HepG2 (cell line): ENCODE results near the gene PHF2. TPM values are rescaled to one million over a fixed set of nuclear protein-coding genes. Genes with fewer than 3 reads are reported as not detected.

ENCODE experiments used
- CHD2 ChIP-seq: IDR thresholded peaks from 2 replicates; pipeline ENCODE4 v1.6.1; 2011; ENCODE audit warnings: low read depth, low read length, improper control_type of control experiment
- DBP ChIP-seq: sonication (generic); formaldehyde crosslinking; IDR thresholded peaks from 2 replicates; pipeline ENCODE4 v1.4.0; 2020; ENCODE audit warnings: missing genetic modification reagents; ENCODE audit errors: not compliant biosample characterization
- MBD4 ChIP-seq: IDR thresholded peaks from 2 replicates; pipeline ENCODE4 v1.6.1; 2012; ENCODE audit warnings: low read length, inconsistent platforms, borderline replicate concordance
- PITX1 ChIP-seq: sonication (generic); formaldehyde crosslinking; IDR thresholded peaks from 2 replicates; pipeline ENCODE4 v1.5.1; 2020; ENCODE audit warnings: mild to moderate bottlenecking, missing genetic modification reagents
- SP1 ChIP-seq, 2 experiments: fragments of 450-650 bp in 1 of 2; sonication (generic) in 1 of 2; formaldehyde crosslinking in 1 of 2; IDR thresholded peaks; 2 replicates each; pipeline versions ENCODE4 v1.4.0 to v1.6.1; 2016 to 2020; ENCODE audit warnings: missing genetic modification reagents in 1 of 2
- TIGD3 ChIP-seq: sonication (generic); formaldehyde crosslinking; IDR thresholded peaks from 2 replicates; pipeline ENCODE4 v1.5.1; 2020; ENCODE audit warnings: mild to moderate bottlenecking, missing genetic modification reagents, borderline replicate concordance
- ZBTB40 ChIP-seq, 2 experiments: fragments of 450-650 bp in 1 of 2; sonication (generic) in 1 of 2; formaldehyde crosslinking in 1 of 2; IDR thresholded peaks; 2 replicates each; pipeline versions ENCODE4 v1.6.1 to v1.8.0; 2016 to 2022; ENCODE audit warnings: antibody characterized with exemption in 1 of 2, mild to moderate bottlenecking in 1 of 2, missing genetic modification reagents in 1 of 2
- ZNF225 ChIP-seq: sonication (generic); formaldehyde crosslinking; IDR thresholded peaks from 2 replicates; pipeline ENCODE4 v1.4.0; 2020; ENCODE audit warnings: mild to moderate bottlenecking, missing genetic modification reagents
- ZNF577 ChIP-seq: sonication (generic); formaldehyde crosslinking; IDR thresholded peaks from 2 replicates; pipeline ENCODE4 v1.4.0; 2020; ENCODE audit warnings: mild to moderate bottlenecking, low read depth, missing genetic modification reagents, borderline replicate concordance
- polyA plus RNA-seq, 8 experiments: library from polyadenylated mRNA; depleted of rRNA in 3 of 8; stranded (reverse) in 7 of 8; unstranded in 1 of 8; fragments of >200 nt; fragmentation: Illumina TruSeq in 4 of 8; extraction: Trizol in 4 of 8; gene quantifications; 2 replicates each; pipeline versions ENCODE4 v1.2.1 to v1.2.3, GENCODE V29; 2011 to 2016; ENCODE audit warnings: low read depth in 4 of 8, missing spikeins in 1 of 8, mixed read lengths in 1 of 8; ENCODE audit not compliant: insufficient read depth in 1 of 8
- total RNA-seq, 5 experiments: library from RNA; depleted of rRNA; stranded (reverse); fragments of >200 nt; fragmentation: Illumina TruSeq; extraction: Trizol; gene quantifications; 2 replicates each; pipeline ENCODE4 v1.2.3, GENCODE V29; 2016; ENCODE audit warnings: low read depth in 1 of 5

The PHF2 gene
- total and polyA plus RNA-seq, 2 of the 13 experiments (the other 11 are each of a cell fraction or from before 2014, with no cell fraction given): 6.6 to 9.1 TPM

GRCh38 chr9:93633492-93634221 lies 57.3 kb downstream of the PHF2 start (continued):
- no peak for TF ChIP-seq ZNF225 (CRISPR knock-in tag)
- no peak for TF ChIP-seq MBD4
- no peak for TF ChIP-seq CHD2
- TF ChIP-seq ZBTB40 (IDR thresholded peaks at IDR 0.05): no peak
- TF ChIP-seq ZBTB40 (CRISPR knock-in tag; IDR thresholded peaks at IDR 0.05): no peak
- TF ChIP-seq ZNF577 (CRISPR knock-in tag): no peak
- TF ChIP-seq SP1 (IDR thresholded peaks at IDR 0.05): no peak
- TF ChIP-seq SP1 (CRISPR knock-in tag; IDR thresholded peaks at IDR 0.05): no peak
- no peak for TF ChIP-seq TIGD3 (CRISPR knock-in tag)
- no peak for TF ChIP-seq PITX1
- TF ChIP-seq DBP (CRISPR knock-in tag): no peak
- TF ChIP-seq, all 625 proteins: peak for 0
